Right lobe of liver (tissue), 4 donors: ENCODE data around the gene NBEA.

Experiments
- POLR2A ChIP-seq: fragments of 450-650 bp; IDR thresholded peaks from one replicate; pipeline ENCODE4 v1.6.1; 2017; ENCODE audit warnings: antibody characterized with exemption, mild to moderate bottlenecking
- TF ChIP-seq, protein P1 (sequence below), 4 donors: fragments of 200-600 bp in 3 of 4; fragments of 450-650 bp in 1 of 4; IDR thresholded peaks; one replicate each; pipeline versions ENCODE4 v1.5.1 to v1.8.0; 2016 to 2022; ENCODE audit warnings: antibody characterized with exemption in 4 of 4, mild to moderate bottlenecking in 2 of 4
- donor health status: DM: no; HTN: no; CAD: no.
- donor health status: DM: no; HTN: no; CAD: no.
- donor health status: DM: no; HTN: yes; CAD: no.

DNA sequence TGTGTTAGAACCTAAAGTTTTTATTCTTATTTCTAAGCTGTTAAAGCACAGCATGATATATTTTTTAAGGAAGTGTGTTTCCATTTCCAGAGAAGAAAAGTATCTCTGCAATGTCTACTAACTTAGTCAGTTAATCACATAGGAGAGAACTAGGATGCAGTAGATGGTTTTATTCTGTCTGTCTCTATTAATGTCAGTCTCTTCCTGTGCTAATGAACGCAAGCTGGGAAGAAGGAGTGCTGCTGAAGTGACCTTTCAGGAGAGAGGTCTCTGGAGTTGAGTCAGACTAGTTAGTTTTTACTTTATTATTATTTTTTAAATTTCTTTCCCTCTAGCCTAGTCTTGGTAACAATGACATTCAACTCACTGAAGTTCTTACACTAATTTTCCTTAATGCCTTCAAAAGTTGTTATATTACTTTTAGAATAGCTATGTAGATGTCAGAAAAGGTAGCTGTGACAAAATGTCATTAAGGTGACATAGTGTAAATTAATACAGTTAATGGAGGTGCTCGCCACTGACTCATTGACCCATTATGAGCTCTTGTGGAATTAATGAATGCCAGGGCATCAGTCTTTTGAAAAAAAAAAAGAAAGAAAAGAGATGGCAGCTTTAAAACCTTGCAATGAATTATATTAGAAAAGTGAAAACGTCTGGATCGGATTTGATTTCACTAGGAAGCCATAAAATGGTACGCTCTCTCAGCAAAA, 654.4 kb downstream of the NBEA start:
- TF ChIP-seq, protein P1, sequence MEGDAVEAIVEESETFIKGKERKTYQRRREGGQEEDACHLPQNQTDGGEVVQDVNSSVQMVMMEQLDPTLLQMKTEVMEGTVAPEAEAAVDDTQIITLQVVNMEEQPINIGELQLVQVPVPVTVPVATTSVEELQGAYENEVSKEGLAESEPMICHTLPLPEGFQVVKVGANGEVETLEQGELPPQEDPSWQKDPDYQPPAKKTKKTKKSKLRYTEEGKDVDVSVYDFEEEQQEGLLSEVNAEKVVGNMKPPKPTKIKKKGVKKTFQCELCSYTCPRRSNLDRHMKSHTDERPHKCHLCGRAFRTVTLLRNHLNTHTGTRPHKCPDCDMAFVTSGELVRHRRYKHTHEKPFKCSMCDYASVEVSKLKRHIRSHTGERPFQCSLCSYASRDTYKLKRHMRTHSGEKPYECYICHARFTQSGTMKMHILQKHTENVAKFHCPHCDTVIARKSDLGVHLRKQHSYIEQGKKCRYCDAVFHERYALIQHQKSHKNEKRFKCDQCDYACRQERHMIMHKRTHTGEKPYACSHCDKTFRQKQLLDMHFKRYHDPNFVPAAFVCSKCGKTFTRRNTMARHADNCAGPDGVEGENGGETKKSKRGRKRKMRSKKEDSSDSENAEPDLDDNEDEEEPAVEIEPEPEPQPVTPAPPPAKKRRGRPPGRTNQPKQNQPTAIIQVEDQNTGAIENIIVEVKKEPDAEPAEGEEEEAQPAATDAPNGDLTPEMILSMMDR (IDR thresholded peaks at IDR 0.05) = no peak
- no peak for TF ChIP-seq POLR2A
